Activated CD8-positive, alpha-beta T cell treated with anti-CD3 and anti-CD28 coated beads, Interleukin-2, amount 10 ng/mL, durations not matched to agents 7 days and 5 days (primary cell): ENCODE measurements around the gene SOS1. TPM values are rescaled to one million over a fixed set of nuclear protein-coding genes. Genes with fewer than 3 reads are reported as not detected.
"Not testable (repeated sequence)": the region's sequence is repeated elsewhere in the genome, so short reads cannot be mapped to it uniquely, and the experiment has no call there.

Experiments
- ATAC-seq: fragments of 150-1000 bp; cut with Tn5 transposase; one replicate; pipeline ENCODE4 v1.10.0; 2021; ENCODE audit warnings: moderate library complexity
- CTCF ChIA-PET: fragments of 350-600 bp; sonication (Branson Sonifier 250); formaldehyde crosslinking; loops from one replicate; lab custom pipeline; 2021; ENCODE audit warnings: antibody characterized with exemption; lab: Charles Lee
- POLR2A ChIA-PET: fragments of 350-600 bp; sonication (Branson Sonifier 250); formaldehyde crosslinking; loops from one replicate; lab custom pipeline; 2021; ENCODE audit warnings: antibody characterized with exemption; lab: Charles Lee
- DNase-seq: peaks from one replicate; pipeline ENCODE4 v3.0.0-alpha.2; 2020
- H3K27ac Mint-ChIP-seq: one replicate; pipeline ENCODE4 v1.8.0; 2021; ENCODE audit warnings: mild to moderate bottlenecking, mixed read lengths
- H3K27me3 Mint-ChIP-seq: one replicate; pipeline ENCODE4 v1.8.0; 2021; ENCODE audit warnings: low read depth, mixed read lengths
- H3K36me3 Mint-ChIP-seq: one replicate; pipeline ENCODE4 v1.8.0; 2021; ENCODE audit warnings: low read depth, mixed read lengths
- H3K4me1 Mint-ChIP-seq: one replicate; pipeline ENCODE4 v1.8.0; 2021; ENCODE audit warnings: low read depth, mixed read lengths
- H3K4me3 Mint-ChIP-seq: one replicate; pipeline ENCODE4 v1.8.0; 2021; ENCODE audit warnings: mild to moderate bottlenecking, mixed read lengths
- H3K9me3 Mint-ChIP-seq: one replicate; pipeline ENCODE4 v1.8.0; 2022; ENCODE audit warnings: mixed read lengths; ENCODE audit not compliant: insufficient read depth
- total RNA-seq, 2 experiments: library from RNA; stranded (reverse); gene quantifications; one replicate each; pipeline ENCODE4 v1.2.3, GENCODE V29; 2021

Gene SOS1
- total RNA-seq, 2 experiments from 2014 or later = 209 to 243 TPM

GRCh38 chr2:39150890-39151497, 30.1 kb upstream of the SOS1 start:
- peaks cover 3% of the 10 kb centered on the region for H3K36me3 Mint-ChIP-seq
- H3K27me3 Mint-ChIP-seq = no peaks in the 10 kb centered on the region
- ATAC-seq = no peak
- DNase-seq = peak; percentile 12
- H3K27ac Mint-ChIP-seq = no peak overlapping the region
- ChIA-PET POLR2A (no interaction called here), CTCF (interaction anchor here (0.6 kb wide), 1 partner anchor 19 kb away, joined by 3 read pairs; no protein-coding TSS in a partner anchor)
- H3K9me3 Mint-ChIP-seq = no peaks in the 10 kb centered on the region
- peaks cover 14% of the 10 kb centered on the region for H3K4me1 Mint-ChIP-seq
- H3K4me3 Mint-ChIP-seq = no peak overlapping the region

DNA sequence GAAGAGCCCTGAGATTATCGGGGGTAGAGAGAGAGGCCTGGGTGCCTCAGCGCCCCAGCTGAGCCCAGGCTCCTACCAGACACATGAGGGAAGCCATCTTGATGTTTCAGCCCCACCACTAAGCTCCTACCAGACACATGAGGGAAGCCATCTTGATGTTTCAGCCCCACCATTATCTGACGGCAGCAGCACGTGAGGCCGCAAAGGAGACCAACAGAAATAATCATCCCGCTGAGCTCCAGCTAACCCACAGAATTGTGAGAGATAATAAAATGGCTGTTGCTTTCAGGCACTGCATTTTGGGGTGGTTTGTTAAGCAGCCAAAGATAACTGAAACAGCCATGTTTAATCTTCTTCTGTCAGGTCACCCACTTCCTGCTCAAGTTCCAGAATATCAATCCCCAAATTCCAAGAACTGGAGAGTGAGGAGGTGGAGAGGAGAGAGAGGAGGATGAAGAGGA, 29.3 kb upstream of the SOS1 start:
- ATAC-seq = no peak
- Mint-ChIP-seq H3K36me3 (peaks cover 3% of the 10 kb centered on the region), H3K4me3 (no peak overlapping the region), H3K9me3 (no peaks in the 10 kb centered on the region), H3K27me3 (no peaks in the 10 kb centered on the region), H3K4me1 (peaks cover 14% of the 10 kb centered on the region), H3K27ac (peak overlapping the region; percentile 73)
- CTCF ChIA-PET = no interaction called here
- DNase-seq = no peak
- POLR2A ChIA-PET = no interaction called here

- Mint-ChIP-seq H3K4me1 (peaks cover 34% of the 10 kb centered on the region), H3K27me3 (no peaks in the 10 kb centered on the region), H3K9me3 (no peaks in the 10 kb centered on the region), H3K27ac (no peak overlapping the region), H3K36me3 (peaks cover 7% of the 10 kb centered on the region), H3K4me3 (no peak overlapping the region)
- no peak for ATAC-seq
- peak; percentile 15 for DNase-seq
- CTCF ChIA-PET = interaction anchor here (1.6 kb wide), 1 partner anchor 13 kb away, joined by 5 read pairs; no protein-coding TSS in a partner anchor
- POLR2A ChIA-PET = interaction anchor here (1.3 kb wide), 1 partner anchor 22 kb away, joined by 3 read pairs; no protein-coding TSS in a partner anchor
These were observed 25.8 kb upstream of the SOS1 start for GRCh38 chr2:39146630-39147029.

- DNase-seq = peak; percentile 12
- Mint-ChIP-seq H3K27ac (no peak overlapping the region), H3K4me1 (peaks cover 40% of the 10 kb centered on the region), H3K36me3 (peaks cover 7% of the 10 kb centered on the region), H3K4me3 (no peak overlapping the region), H3K27me3 (no peaks in the 10 kb centered on the region), H3K9me3 (no peaks in the 10 kb centered on the region)
- ChIA-PET POLR2A (interaction anchor here (1.3 kb wide), 1 partner anchor 22 kb away, joined by 3 read pairs; no protein-coding TSS in a partner anchor), CTCF (no interaction called here)
- no peak for ATAC-seq
These were observed 25.1 kb upstream of the SOS1 start for GRCh38 chr2:39145906-39146421.

- CTCF ChIA-PET = interaction anchor here (2.5 kb wide), 1 partner anchor 19 kb away, joined by 8 read pairs; no protein-coding TSS in a partner anchor
- no peak overlapping the region for H3K27ac Mint-ChIP-seq
- no peaks in the 10 kb centered on the region for H3K27me3 Mint-ChIP-seq
- H3K9me3 Mint-ChIP-seq = no peaks in the 10 kb centered on the region
- no peak overlapping the region for H3K4me3 Mint-ChIP-seq
- POLR2A ChIA-PET = interaction anchor here (0.7 kb wide), 1 partner anchor 17 kb away, joined by 3 read pairs; no protein-coding TSS in a partner anchor
- DNase-seq = no peak
- peaks cover 6% of the 10 kb centered on the region for H3K36me3 Mint-ChIP-seq
- ATAC-seq = no peak
- H3K4me1 Mint-ChIP-seq = peaks cover 44% of the 10 kb centered on the region
These were observed 23.6 kb upstream of the SOS1 start for GRCh38 chr2:39144416-39144815.

DNA sequence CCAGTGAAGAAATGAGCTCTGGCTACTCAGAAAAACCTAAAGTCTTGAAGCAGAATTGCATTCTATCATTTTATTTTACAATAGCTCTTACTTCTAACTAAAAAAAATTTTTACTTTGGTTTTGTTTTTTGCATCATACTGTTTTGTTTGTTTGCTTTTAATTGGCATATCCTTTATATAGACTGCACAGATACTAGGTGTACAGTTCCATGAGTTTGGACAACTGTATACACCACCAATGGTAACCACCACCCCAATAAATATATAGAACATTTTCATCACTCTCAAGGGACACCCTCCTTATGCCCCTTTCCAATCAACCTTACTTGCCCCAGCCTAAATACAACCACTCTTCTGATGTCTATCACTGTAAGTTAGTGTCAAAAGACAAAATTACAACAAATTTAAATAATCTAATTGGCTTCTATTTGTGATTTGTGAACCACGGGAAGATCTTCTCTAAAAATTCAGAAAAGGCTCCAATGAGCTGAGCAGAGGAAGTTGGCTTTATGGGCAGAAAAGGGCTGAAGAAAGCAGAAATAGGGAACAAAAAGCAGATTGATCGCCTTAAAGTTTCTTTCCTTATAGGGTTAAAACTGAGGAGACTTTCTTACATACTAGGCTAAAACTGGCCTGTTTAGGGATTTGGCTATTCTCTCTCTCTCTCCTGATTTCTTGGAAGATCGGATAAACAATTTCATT, 22.2 kb upstream of the SOS1 start:
- H3K4me1 Mint-ChIP-seq = peaks cover 53% of the 10 kb centered on the region
- H3K27ac Mint-ChIP-seq = peak overlapping the region; percentile 8
- peaks cover 10% of the 10 kb centered on the region for H3K36me3 Mint-ChIP-seq
- no peaks in the 10 kb centered on the region for H3K27me3 Mint-ChIP-seq
- DNase-seq (peak; percentile 1), ATAC-seq (no peak)
- ChIA-PET CTCF (interaction anchor here (0.9 to 2.5 kb wide), 8 partner anchors 10 to 87 kb away, joined by 3 to 11 read pairs (median 4); no protein-coding TSS in a partner anchor), POLR2A (interaction anchor here (1.8 to 2.0 kb wide), 4 partner anchors 15 to 85 kb away, joined by 5 to 13 read pairs (median 8); partner anchors contain the start of gene SOS1)
- H3K4me3 Mint-ChIP-seq = no peak overlapping the region
- no peaks in the 10 kb centered on the region for H3K9me3 Mint-ChIP-seq

- Mint-ChIP-seq H3K27me3 (no peaks in the 10 kb centered on the region), H3K9me3 (no peaks in the 10 kb centered on the region), H3K4me1 (peaks cover 65% of the 10 kb centered on the region), H3K36me3 (peaks cover 10% of the 10 kb centered on the region), H3K27ac (peak overlapping the region; percentile 47), H3K4me3 (no peak overlapping the region)
- no peak for DNase-seq
- POLR2A ChIA-PET = interaction anchor here (1.8 to 2.0 kb wide), 4 partner anchors 13 to 86 kb away, joined by 5 to 13 read pairs (median 8); partner anchors contain the start of gene SOS1
- CTCF ChIA-PET = interaction anchor here (0.9 to 2.3 kb wide), 6 partner anchors 8 to 86 kb away, joined by 3 to 11 read pairs (median 4); no protein-coding TSS in a partner anchor
- ATAC-seq = no peak
These were observed 20.8 kb upstream of the SOS1 start for GRCh38 chr2:39141334-39142271.

DNA sequence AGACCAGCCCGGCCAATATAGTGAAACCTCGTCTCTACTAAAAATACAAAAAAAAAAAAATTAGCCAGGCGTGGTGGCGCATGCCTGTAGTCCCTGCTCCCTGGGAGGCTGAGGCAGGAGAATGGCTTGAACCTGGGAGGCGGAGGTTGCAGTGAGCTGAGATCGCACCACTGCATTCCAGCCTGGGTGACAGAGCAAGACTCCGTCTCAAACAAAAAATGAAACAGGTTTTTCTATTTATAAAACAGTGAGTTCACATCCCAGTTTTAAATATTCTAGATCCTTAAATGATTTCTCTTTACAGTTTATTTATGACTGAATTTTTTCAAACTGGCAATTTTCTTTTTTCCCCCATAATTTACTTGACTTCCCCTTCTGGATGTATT, 20.1 kb upstream of the SOS1 start:
- not testable (repeated sequence) for H3K27ac Mint-ChIP-seq, H3K27me3 Mint-ChIP-seq, ATAC-seq, H3K4me3 Mint-ChIP-seq, H3K9me3 Mint-ChIP-seq
- Mint-ChIP-seq H3K36me3 (peaks cover 10% of the 10 kb centered on the region), H3K4me1 (peaks cover 69% of the 10 kb centered on the region)
- CTCF ChIA-PET = interaction anchor here (1.0 to 1.6 kb wide), 2 partner anchors 87 to 88 kb away, joined by 3 to 5 read pairs; no protein-coding TSS in a partner anchor
- POLR2A ChIA-PET = interaction anchor here (1.7 to 1.9 kb wide), 4 partner anchors 13 to 87 kb away, joined by 5 to 10 read pairs (median 6); partner anchors contain the start of gene SOS1
- DNase-seq = peak; percentile 10

- Mint-ChIP-seq H3K27me3 (no peaks in the 10 kb centered on the region), H3K9me3 (no peaks in the 10 kb centered on the region), H3K36me3 (peaks cover 10% of the 10 kb centered on the region), H3K4me3 (no peak overlapping the region), H3K4me1 (peaks cover 75% of the 10 kb centered on the region), H3K27ac (peak overlapping the region; percentile 26)
- CTCF ChIA-PET = interaction anchor here (1.0 to 2.7 kb wide), 4 partner anchors 16 to 89 kb away, joined by 3 to 10 read pairs (median 4); no protein-coding TSS in a partner anchor
- POLR2A ChIA-PET = interaction anchor here (1.1 to 1.7 kb wide), 2 partner anchors 10 to 16 kb away, joined by 3 to 6 read pairs; no protein-coding TSS in a partner anchor
- ATAC-seq (no peak), DNase-seq (peak; percentile 7)
These were observed 19.5 kb upstream of the SOS1 start for GRCh38 chr2:39140322-39140847.

GRCh38 chr2:39139511-39140237, 18.8 kb upstream of the SOS1 start:
- H3K27me3 Mint-ChIP-seq = no peaks in the 10 kb centered on the region
- DNase-seq = peak; percentile 2
- ATAC-seq = no peak
- H3K4me1 Mint-ChIP-seq = peaks cover 76% of the 10 kb centered on the region
- ChIA-PET CTCF (interaction anchor here (1.0 to 2.7 kb wide), 4 partner anchors 15 to 90 kb away, joined by 3 to 10 read pairs (median 4); no protein-coding TSS in a partner anchor), POLR2A (interaction anchor here (0.6 to 1.7 kb wide), 3 partner anchors 9 to 45 kb away, joined by 3 to 6 read pairs (median 3); no protein-coding TSS in a partner anchor)
- no peak overlapping the region for H3K4me3 Mint-ChIP-seq
- H3K9me3 Mint-ChIP-seq = no peaks in the 10 kb centered on the region
- no peak overlapping the region for H3K27ac Mint-ChIP-seq
- peaks cover 10% of the 10 kb centered on the region for H3K36me3 Mint-ChIP-seq
